Astrocyte of the cerebellum (primary cell): ENCODE data around the gene ITIH6.
"Not testable (repeated sequence)": the region's sequence is repeated elsewhere in the genome, so short reads cannot be mapped to it uniquely, and the experiment has no call there.

Source experiments
- DNase-seq: peaks from one replicate; pipeline ENCODE4 v3.0.0-alpha.2; 2011; ENCODE audit warnings: low read depth
- H3K4me3 ChIP-seq: 2 replicates; pipeline ENCODE4 v1.5.1; 2011; ENCODE audit warnings: mild to moderate bottlenecking, low read depth, low read length, moderate library complexity
- in situ Hi-C: cut with HindIII; loops from 2 replicates; pipeline ENCODE4 v1.10.0; 2017; ENCODE audit warnings: low sequenced_read_pairs
- TF ChIP-seq, protein P1 (sequence below): IDR thresholded peaks from 2 replicates; pipeline ENCODE4 v1.5.1; 2012; ENCODE audit warnings: low read length, low read depth, moderate library complexity, mild to moderate bottlenecking; ENCODE audit errors: missing control alignments

Gene ITIH6, protein sequence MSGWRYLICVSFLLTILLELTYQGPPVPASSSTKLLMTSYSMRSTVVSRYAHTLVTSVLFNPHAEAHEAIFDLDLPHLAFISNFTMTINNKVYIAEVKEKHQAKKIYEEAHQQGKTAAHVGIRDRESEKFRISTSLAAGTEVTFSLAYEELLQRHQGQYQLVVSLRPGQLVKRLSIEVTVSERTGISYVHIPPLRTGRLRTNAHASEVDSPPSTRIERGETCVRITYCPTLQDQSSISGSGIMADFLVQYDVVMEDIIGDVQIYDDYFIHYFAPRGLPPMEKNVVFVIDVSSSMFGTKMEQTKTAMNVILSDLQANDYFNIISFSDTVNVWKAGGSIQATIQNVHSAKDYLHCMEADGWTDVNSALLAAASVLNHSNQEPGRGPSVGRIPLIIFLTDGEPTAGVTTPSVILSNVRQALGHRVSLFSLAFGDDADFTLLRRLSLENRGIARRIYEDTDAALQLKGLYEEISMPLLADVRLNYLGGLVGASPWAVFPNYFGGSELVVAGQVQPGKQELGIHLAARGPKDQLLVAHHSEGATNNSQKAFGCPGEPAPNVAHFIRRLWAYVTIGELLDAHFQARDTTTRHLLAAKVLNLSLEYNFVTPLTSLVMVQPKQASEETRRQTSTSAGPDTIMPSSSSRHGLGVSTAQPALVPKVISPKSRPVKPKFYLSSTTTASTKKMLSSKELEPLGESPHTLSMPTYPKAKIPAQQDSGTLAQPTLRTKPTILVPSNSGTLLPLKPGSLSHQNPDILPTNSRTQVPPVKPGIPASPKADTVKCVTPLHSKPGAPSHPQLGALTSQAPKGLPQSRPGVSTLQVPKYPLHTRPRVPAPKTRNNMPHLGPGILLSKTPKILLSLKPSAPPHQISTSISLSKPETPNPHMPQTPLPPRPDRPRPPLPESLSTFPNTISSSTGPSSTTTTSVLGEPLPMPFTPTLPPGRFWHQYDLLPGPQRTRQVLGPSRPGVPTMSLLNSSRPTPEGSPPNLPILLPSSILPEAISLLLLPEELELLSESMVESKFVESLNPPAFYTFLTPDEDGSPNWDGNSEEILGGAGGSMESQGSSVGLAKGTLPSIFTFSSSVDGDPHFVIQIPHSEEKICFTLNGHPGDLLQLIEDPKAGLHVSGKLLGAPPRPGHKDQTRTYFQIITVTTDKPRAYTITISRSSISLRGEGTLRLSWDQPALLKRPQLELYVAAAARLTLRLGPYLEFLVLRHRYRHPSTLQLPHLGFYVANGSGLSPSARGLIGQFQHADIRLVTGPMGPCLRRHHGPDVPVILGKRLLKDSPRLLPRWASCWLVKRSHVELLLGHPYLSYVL

DNA sequence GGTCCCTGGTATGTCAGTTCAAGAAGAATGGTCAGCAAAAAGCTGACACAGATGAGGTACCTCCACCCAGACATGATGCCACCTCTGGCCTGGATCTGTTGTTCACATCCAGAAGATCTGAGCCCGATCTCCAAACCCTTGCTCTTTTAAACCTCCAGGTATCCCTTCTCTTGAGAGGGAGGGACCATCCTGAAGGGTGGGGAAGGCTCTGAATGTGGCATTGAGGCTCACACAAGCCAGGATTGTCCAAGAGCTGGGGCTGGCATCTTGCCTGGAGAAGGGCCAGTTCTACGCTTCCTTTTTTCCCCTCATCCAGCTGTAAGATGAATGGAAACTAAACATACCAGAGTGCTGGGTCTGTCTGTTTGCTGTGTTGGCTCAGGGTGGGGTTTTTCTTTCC lies at the start of gene ITIH6:
Gene ITIH6 (minus strand): TSS at position 119 of the 400 bp plus-strand sequence. CDS start 45 bp downstream, at position 74.
- no peak within 1 kb of the TSS for H3K4me3 ChIP-seq
- no peak for DNase-seq
- TF ChIP-seq, protein P1, sequence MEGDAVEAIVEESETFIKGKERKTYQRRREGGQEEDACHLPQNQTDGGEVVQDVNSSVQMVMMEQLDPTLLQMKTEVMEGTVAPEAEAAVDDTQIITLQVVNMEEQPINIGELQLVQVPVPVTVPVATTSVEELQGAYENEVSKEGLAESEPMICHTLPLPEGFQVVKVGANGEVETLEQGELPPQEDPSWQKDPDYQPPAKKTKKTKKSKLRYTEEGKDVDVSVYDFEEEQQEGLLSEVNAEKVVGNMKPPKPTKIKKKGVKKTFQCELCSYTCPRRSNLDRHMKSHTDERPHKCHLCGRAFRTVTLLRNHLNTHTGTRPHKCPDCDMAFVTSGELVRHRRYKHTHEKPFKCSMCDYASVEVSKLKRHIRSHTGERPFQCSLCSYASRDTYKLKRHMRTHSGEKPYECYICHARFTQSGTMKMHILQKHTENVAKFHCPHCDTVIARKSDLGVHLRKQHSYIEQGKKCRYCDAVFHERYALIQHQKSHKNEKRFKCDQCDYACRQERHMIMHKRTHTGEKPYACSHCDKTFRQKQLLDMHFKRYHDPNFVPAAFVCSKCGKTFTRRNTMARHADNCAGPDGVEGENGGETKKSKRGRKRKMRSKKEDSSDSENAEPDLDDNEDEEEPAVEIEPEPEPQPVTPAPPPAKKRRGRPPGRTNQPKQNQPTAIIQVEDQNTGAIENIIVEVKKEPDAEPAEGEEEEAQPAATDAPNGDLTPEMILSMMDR: no peak
- in situ Hi-C loops: no loop called here

DNA sequence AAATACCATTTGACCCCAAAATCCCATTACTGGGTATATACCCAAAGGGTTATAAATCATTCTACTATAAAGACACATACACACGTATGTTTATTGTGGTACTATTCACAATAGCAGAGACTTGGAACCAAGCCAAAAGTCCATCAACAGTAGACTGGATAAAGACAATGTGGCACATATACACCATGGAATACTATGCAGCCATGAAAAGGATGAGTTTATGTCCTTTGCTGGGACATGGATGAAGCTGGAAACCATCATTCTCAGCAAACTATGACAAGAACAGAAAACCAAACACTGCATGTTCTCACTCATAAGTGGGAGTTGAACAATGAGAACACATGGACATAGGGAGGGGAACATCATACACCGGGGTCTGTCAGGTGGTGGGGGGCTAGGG lies 49.6 kb upstream of the ITIH6 start:
- H3K4me3 ChIP-seq, DNase-seq, in situ Hi-C loops: not testable (repeated sequence)

DNA sequence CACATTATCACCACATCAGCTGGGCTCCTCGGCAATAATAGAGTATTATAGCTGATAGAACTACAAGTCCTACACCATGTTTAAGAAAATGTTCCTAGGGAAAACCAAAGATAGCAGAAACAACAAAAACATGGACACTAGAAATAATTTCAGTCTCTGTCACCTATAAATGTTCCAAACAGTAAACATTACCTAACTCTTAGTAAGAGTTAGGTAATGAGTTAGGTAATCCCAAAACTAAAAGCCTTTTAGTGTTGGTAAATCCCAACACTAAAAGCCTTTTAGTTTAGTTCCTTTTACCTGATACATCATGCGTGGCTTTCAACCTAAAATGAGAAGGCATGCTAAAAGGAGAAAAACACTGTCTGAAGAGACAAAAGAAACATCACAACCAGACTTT lies 45.0 kb upstream of the ITIH6 start:
- no peak overlapping the region for H3K4me3 ChIP-seq
- TF ChIP-seq, protein P1: no peak
- no peak for DNase-seq
- in situ Hi-C loops: no loop called here

DNA sequence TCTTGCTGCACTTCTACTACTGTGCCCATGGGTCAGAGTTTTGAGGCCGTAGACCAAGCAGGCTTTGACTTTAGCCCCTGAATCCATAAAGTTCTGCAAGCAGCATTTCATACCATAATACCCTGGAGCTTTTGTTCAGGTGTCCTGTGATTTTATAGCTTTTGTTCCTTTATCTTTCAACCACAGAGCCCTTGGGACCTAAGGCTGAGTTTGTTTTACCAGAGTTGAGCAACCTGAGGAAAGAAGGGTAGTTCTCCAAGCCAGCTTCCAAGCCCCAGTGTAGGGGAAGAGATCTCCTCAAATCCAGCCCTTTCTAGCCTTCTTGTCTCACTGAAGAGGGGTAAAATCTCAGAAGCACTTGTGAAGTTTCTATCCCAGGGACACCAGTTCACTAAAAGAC lies 44.6 kb upstream of the ITIH6 start:
- in situ Hi-C loops: no loop called here
- TF ChIP-seq, protein P1: no peak
- no peak overlapping the region for H3K4me3 ChIP-seq
- DNase-seq: no peak

DNA sequence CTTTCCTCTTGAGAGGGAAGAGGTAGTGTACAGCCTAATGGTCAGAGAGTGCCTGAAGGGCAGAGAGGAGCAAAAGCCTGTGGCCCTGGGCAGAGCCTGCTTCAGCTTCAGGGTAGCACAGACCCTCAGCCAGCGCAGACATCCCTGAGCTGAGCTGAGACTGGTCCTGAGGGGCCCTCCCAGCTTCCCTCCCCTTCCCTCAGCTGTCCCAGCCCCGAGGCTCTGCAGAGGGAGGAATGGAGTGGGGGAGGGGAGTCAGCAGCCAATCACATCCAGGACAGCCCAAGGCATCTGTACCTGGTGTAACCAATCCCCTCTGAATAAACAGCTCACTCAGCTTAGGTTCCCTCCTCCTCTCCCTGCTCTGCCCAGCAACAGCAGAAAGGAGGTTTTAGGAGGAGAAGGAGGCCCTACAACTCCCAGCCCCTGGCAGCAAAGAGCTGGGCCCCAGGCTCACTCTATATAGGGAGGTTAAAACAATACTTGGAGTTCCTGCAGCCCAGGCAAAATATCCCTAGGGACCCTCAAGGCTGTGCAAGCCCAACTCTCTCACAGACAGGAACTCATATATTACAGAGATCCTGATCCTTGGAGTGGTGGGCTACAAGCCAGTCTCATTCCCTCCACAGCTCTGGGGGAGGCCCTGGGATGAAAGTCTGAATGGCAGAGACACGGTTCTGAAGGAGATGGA lies 43.3 kb upstream of the ITIH6 start:
- H3K4me3 ChIP-seq, DNase-seq, in situ Hi-C loops: not testable (repeated sequence)

DNA sequence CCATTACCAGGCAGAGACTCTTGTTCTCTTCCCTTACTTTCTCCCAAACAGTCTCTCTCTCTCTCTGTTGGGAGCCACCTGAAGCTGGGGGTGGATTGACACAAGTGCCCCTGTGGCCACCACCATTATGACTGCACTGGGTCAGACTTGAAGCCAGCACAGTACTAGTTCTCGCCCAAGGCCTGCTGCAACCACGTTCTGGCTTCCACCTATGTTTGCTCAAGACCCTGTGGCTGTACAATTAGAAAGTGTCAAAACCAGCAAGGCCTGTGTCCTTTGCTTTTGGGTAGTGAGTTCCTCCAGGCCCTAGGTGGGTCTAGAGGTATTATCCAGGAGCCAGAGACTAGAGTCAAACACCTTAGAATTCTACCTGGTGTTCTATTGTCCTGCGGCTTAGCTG lies 40.5 kb upstream of the ITIH6 start:
- TF ChIP-seq, protein P1: no peak
- no peak for DNase-seq
- in situ Hi-C loops: no loop called here
- no peak overlapping the region for H3K4me3 ChIP-seq

DNA sequence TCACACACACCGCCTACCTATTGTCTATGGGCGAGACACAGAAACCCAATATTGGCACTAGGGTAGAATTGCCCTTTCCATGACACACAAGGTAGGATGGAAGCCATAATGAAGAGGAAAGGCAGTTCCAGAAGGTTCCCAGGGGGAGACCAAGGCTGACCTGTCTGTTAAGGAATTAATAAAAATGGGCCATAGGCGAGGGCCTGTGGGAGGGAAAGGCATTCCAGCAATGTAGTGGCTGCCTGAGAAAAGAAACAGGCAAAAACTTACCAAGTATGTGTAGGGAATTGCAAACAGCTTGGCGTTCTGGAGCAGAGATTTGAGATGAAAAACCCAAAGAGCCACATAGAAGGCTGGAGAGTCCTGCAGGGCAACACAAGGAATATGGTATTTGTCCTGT lies 28.5 kb upstream of the ITIH6 start:
- in situ Hi-C loops: no loop called here
- no peak overlapping the region for H3K4me3 ChIP-seq
- no peak for DNase-seq
- TF ChIP-seq, protein P1: no peak
